GM19455 (cell line): ENCODE results near the gene LPP.

Experiments used
- ATAC-seq: cut with Tn5 transposase; IDR thresholded peaks from one replicate; pipeline ENCODE4 v1.9.1; 2021; ENCODE audit not compliant: unreplicated experiment

LPP gene

GRCh38 chr3:188659449-188660090 lies 505.6 kb downstream of the LPP start:
- no peak for ATAC-seq

GRCh38 chr3:188660415-188660814 lies 506.5 kb downstream of the LPP start:
- no peak for ATAC-seq

- ATAC-seq: no peak
Observed at GRCh38 chr3:188661806-188662205, 507.8 kb downstream of the LPP start.

- no peak for ATAC-seq
Observed at GRCh38 chr3:188662214-188662613, 508.3 kb downstream of the LPP start.

GRCh38 chr3:188662795-188663194 lies 508.8 kb downstream of the LPP start:
- no peak for ATAC-seq

GRCh38 chr3:188663839-188664238 lies 509.9 kb downstream of the LPP start:
- ATAC-seq: no peak

- ATAC-seq: no peak
Observed at GRCh38 chr3:188664795-188665194, 510.8 kb downstream of the LPP start.

- no peak for ATAC-seq
Observed at GRCh38 chr3:188667926-188668325, 514.0 kb downstream of the LPP start.

- ATAC-seq: no peak
Observed at GRCh38 chr3:188670446-188670845, 516.5 kb downstream of the LPP start.

GRCh38 chr3:188671971-188672370 lies 518.0 kb downstream of the LPP start:
- no peak for ATAC-seq

- no peak for ATAC-seq
Observed at GRCh38 chr3:188672840-188673239, 518.9 kb downstream of the LPP start.

GRCh38 chr3:188673646-188674186 lies 519.8 kb downstream of the LPP start:
- no peak for ATAC-seq

- ATAC-seq: no peak
Observed at GRCh38 chr3:188674595-188674994, 520.6 kb downstream of the LPP start.

GRCh38 chr3:188677344-188677743 lies 523.4 kb downstream of the LPP start:
- no peak for ATAC-seq

- ATAC-seq: no peak
Observed at GRCh38 chr3:188680189-188680588, 526.2 kb downstream of the LPP start.

GRCh38 chr3:188680605-188681004 lies 526.6 kb downstream of the LPP start:
- ATAC-seq: no peak

GRCh38 chr3:188682316-188682715 lies 528.4 kb downstream of the LPP start:
- no peak for ATAC-seq

- ATAC-seq: no peak
Observed at GRCh38 chr3:188683032-188683521, 529.1 kb downstream of the LPP start.

GRCh38 chr3:188684276-188684675 lies 530.3 kb downstream of the LPP start:
- ATAC-seq: no peak

- ATAC-seq: no peak
Observed at GRCh38 chr3:188685789-188686188, 531.8 kb downstream of the LPP start.

- ATAC-seq: no peak
Observed at GRCh38 chr3:188686324-188686723, 532.4 kb downstream of the LPP start.

- no peak for ATAC-seq
Observed at GRCh38 chr3:188687389-188687788, 533.4 kb downstream of the LPP start.

- ATAC-seq: no peak
Observed at GRCh38 chr3:188689101-188689574, 535.2 kb downstream of the LPP start.
